ENCODE results near the gene PIR.

PIR gene

DNA sequence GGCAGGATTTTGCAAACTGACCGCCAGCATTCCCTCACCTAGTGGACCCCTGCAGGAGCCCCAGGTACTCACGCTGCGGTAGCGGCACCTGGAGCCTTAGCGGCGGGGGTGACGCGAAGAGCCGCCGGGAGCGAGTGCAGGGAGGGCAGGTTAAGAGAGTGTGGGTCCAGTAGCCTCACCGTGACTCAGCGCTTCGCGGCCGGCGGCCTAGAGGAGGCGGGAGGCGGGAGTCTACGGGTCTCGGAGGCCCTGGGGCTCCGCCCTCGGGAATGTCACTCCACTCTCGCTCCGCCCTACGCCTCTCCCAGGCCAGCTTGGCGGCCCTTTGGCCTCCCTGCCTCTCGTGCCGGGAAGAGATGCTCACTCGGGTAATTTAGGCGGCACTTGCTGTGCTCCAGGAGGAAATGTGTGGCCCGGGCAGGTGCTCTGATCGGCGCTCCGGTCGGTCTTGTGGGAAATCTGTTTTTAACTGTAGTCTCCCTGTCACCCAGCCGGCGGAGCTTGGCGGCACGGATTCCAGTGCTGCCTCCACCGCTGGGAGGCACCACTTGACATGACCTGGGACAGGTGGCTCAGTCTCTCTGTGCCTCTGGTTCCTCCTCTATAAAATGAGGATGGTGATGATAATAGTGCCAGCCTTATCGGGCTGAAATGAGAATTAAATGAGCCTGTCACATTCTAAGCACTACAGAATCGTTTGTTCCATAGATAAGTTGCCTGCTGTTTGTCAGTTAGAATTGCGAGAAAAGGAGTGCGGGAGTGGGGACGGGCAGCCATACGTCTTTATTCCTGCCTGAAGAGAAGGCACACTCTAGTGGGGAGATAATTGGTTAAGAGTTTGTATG, at the start of gene PIR:
TSS of gene PIR (minus strand) at position 216 of the 845 bp plus-strand sequence. CDS start 2,076 bp downstream, outside the sequence.
- DNase-seq (ENCODE audit: low read depth in 3 of 3, low spot score in 1 of 3) = peak in 2 of 3 donors; percentile 3 to 24

DNA sequence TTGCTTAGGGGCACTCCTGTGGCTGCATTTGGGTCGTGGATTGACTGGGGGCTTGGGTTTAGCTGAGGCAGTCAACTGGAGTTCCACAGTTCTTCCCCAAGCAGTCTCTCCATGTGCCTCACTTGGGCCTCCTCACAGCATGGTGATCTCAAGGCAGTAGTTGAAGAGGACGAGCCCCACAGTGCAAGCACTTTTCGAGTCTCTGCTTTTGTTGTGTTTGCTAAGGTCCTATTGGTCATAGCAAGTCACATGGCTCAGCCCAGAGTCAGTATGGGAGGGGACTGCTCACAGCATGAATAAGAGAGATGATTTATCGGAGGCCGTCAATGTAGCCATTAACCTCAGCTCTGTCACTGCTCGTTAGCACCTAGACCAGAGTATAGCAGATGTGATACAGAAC, 37.2 kb upstream of the PIR start:
- no peak for DNase-seq (ENCODE audit: low read depth in 3 of 3, low spot score in 1 of 3)

DNA sequence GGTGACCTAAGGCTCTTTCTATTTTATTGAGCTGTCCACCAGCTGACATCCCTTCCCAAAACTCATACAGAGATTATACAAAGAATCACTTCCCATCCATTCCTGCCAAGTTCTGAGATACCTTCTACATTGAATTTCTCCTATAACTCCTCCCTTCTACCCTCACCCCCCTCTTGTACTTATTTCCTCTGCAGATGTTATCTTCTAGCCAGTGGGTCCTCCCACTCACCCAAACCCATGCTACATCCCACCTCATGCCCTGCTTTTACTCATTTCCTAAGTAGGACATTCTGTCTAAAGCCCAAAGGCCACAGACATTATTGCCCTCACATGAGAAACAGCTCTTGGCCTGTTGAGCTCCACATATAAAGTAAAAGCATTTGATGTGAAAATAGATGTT, 36.0 kb upstream of the PIR start:
- DNase-seq (ENCODE audit: low read depth in 3 of 3, low spot score in 1 of 3) = no peak

DNA sequence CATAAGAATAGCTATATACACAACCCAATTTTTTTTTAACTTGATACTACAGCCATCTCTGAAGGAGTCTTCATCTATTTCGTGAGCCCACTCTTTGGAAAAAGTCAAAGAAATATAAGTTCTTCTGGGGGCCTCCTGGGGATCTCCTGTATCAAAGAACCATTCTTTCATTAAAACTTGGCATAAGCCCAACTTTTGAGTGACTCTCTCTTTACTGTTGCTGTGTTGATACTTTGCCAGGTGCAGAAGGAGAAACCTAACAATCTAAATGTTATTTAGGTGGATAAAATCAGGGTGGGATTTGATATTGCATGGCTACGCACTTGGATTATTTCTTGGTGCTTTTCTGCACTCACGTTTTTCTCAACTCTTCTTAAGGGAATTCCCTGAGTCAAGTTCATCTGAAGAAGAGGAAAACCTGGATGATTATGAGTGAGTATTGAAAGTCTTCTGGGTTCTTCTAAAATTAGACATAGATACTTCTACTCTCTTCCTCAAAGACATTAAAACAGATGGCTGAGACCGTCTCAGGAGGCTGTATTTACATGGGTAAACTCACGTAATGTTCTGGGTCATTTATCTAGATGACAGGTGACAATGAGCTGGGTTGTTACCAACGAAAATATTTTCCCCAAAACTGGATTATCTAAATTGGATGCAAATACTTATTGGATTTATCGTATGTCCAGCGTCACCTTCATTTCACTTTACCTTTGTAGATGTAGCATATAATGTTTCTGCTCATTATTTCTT, 32.7 kb upstream of the PIR start:
- DNase-seq (ENCODE audit: low read depth in 3 of 3, low spot score in 1 of 3) = no peak

DNA sequence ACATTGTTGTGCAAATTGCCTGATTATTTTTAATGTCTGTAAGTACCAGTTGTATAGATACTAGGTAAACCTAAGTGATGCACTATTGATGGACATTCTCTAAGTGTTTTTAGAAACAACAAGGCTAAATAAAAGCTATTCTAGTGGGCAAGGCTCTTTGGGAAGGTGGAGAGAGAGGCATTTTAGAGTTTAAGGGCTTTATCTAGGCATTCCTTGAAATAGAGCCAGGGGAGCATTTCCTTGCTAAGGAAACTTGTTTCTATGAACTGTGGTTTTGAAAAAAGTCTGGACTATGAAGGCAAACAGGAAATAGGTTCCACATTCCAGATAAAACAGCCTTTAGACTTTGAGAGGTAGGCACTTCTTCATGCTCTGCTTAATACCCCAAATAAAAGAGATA, 31.3 kb upstream of the PIR start:
- DNase-seq (ENCODE audit: low read depth in 3 of 3, low spot score in 1 of 3) = no peak

DNA sequence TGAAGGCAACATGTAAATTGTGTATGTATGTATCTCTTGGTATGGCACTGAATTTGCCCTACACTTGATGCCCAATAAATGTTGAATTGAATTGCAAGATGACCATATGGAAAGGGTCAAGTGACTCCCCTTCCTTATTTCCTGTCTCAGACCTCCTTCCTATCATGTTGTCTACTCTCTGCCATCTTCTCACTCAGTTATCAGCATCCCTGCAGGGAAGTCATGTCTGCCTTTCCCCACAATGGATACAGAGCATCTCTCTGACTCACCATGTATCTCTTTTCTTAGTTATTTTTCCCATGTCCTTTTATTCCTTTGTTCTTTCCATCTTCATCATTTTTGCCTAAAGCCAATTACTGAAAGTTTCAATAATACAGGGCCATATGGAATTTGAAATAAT, 30.0 kb upstream of the PIR start:
- DNase-seq (ENCODE audit: low read depth in 3 of 3, low spot score in 1 of 3) = no peak

DNA sequence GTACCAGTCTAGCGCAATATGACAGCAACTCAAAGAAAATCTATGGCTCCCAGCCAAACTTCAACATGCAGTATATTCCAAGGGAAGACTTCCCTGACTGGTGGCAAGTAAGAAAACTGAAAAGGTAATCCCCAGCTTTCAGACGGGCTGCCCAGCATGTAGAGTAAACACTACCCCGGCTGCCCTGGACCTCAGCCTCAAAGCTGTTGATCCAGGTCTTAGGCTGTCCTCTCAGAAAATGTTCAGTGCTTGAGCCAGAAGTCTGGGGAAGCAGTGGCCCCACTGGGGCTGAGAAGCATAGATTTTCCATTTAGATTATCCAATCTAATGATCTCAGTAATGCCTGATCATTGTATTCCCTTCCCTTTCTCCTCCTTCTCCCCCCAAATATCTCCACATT, 29.3 kb upstream of the PIR start:
- no peak for DNase-seq (ENCODE audit: low read depth in 3 of 3, low spot score in 1 of 3)

DNA sequence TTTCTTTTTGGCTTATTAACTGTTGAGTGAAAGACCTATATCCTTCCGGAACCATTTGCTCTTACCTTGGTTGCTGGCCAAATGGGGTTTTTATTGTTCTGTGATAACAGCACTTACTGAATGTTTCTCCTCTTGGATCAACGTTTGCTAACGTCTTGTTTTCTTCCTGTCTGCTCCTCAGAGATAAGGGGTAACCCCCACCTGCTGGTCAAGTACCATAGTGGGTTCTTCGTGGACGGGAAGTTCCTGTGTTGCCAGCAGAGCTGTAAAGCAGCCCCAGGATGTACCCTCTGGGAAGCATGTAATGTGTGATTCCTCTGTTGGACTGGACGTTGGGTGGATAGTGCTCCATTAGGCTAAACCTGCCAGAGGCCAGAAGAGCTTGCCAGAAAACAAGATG, 22.8 kb upstream of the PIR start:
- DNase-seq (ENCODE audit: low read depth in 3 of 3, low spot score in 1 of 3) = no peak

DNA sequence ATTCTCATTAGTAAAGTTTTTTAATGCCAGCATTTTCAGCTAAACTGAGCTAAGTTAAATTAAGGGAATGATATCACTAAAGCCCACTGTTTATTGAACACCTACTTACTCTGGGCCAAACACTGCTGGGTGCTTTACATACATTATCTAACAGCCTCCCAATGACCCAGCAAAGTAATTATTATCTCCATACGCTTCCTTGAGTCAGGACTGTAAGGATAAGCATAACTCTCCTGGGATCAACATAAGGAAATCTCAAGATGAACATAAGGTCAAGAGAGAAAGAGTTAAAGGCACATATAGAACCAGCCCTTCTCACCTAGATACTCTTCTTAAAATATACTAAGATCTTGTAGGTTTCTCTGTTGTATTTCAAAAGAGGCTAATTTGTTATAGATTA, 21.1 kb upstream of the PIR start:
- DNase-seq (ENCODE audit: low read depth in 3 of 3, low spot score in 1 of 3) = no peak

DNA sequence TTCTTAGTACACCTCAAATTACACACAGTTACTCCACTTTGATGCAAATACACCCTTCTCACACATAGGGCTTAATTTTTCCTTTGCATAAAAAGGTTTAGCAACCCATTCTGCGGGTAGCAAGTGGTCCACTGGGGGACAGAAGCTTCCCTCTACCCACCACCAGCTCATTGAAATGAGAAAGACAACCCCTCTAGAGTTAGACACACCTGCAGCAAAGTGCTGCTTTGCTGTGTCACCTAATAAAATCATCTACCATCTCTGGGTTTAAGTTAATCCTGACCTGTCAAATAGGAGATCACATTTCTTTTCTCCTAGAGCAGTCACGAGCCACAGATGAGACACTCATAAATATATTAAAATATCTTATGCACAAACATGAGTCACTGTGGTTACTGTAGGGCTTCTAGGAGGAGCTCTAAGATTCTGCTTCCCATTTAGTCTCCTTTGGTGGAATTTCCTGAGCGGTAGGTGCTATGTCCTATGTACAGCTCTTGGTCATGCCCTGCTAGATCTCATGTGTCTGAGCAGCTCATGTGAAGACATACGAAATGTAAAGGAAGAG, 19.4 kb upstream of the PIR start:
- DNase-seq (ENCODE audit: low read depth in 3 of 3, low spot score in 1 of 3) = no peak

DNA sequence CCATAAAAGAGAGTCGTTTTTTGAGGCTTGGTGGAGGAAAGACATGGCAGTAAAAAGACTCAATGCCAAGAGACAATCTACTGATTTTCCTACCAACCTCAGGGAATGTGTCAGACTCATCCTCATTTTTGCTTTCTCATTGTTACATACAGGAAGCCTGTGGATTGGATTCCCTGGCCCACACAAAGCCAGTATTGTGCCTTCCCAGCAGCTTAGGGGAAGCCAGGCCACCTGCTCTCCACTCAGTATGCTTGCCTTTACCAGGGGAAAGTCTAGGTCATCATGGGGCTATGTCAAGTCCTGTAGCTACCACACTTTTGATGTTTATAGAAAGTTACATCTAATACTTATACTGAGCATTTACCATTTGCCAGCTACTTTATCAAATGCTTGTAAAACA, 18.4 kb upstream of the PIR start:
- no peak for DNase-seq (ENCODE audit: low read depth in 3 of 3, low spot score in 1 of 3)

DNA sequence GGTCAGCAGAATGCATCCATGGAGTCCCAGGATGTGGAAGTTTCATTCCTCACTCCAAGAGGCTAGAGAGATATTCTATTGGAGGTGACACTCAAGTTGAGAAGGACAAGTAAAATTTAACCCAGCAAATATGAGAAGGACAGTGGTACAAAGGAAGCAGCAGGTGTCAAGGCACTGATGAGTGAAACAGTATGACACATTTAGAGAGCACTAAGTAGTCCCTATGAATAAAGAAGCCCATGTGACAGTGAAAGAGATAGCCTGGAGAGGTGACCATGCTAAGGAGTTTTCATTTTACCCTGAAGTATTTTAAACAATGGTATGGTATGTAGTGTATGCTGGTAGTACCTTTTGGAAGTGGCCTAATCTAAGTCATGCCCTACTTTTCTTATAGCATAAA, 16.7 kb upstream of the PIR start:
- no peak for DNase-seq (ENCODE audit: low read depth in 3 of 3, low spot score in 1 of 3)

DNA sequence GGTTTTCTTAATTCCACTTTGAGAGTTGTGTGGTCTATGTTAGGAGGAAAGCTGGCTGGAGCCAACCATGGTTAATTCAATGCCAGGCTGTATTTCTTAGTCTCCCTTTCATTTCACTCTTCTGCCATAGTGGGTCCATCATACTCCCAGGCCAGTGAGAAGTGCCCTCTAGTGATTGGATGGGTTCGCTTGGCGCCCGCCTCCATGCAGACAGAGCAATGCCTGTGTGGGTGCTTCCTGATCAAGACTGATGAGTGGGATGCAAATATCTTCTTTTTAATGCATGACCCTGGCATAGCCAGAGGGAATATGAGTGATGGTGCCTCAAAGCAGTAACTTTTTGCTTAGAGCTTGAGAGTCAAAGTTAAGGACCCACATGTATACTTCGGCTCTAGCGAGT, 13.9 kb upstream of the PIR start:
- DNase-seq (ENCODE audit: low read depth in 3 of 3, low spot score in 1 of 3) = no peak

DNA sequence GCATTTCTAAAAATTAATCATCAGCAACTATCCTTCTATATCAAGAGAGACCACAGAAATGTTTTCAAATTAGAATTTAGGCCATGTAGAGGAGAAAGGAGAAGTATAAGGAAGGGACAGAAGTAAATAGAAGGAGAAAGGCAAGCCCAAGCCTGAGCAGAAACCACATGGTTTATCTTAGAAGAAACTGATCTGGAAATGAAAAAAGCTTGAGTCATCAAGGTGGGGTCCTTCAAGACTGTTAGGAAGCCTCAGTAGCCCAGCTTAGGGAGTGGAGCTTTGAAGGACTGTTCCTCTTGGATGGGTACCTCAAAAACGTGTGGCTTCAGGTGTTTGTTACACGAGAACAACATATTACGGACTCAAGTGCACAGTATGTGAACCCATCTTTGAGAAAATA, 12.0 kb upstream of the PIR start:
- no peak for DNase-seq (ENCODE audit: low read depth in 3 of 3, low spot score in 1 of 3)

DNA sequence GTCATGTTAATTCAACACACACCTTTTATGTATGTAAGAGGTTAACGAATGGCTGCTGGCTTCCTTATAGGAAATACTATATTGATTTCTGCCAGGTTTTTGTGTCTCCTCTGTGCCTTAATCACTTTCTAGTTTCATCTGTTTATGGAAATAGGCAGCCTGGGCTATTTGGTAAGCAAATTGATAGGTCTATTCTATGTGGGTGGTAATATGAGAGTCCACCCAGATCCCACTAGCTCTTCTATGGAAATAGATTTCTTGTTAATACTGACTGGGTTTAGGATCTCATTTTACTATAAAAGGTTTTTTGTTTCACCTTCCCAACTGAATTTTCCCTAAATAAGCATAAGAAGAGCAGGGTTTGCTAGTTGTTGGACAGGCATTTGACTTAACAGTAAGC, 11.5 kb upstream of the PIR start:
- no peak for DNase-seq (ENCODE audit: low read depth in 3 of 3, low spot score in 1 of 3)

DNA sequence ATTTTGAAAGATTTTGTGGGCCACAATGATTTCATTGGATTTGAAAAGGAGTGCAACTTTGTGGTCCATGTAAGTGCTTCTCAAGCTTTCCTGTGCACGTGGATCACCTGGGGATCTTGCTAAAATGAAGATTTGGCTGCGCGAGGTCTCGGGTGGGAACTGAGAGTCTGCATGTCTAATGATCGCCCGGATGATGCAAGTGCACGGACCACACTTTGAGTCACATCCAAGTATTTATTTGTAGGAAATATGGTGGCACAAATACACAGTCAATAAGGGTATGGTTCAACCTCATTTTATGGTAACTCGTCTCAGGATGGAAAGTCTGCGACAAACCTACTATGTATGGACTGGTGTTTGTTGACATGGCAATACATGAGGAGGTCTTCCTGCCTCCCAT, 8.4 kb upstream of the PIR start:
- DNase-seq (ENCODE audit: low read depth in 3 of 3, low spot score in 1 of 3) = no peak

DNA sequence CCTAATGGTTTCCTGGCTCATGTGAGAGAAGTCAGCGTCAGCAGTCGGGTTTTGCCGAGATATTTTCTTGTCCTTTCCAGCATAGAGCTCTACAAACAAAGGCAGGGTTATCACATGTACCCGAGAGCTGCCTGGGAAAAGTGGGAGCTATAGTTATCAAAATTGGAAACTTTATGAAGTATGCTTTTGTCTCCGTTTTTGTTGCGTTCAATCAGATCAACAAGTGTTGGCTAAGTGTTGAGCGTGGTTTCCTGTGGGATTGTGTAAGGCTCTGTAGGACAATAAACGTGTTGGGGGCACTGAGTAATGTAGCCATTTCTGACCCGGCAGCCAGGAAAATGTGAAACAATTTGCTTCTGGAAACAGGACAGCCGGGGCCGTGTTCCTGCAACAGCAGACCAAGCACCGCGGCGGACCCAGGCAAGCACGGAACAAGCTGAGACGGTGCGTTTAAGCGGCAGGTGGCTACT, 7.4 kb upstream of the PIR start, which contains the start of gene BMX:
TSS of gene BMX (plus strand) at position 311 of the 470 bp plus-strand sequence. CDS start 7,547 bp downstream, outside the sequence.
- DNase-seq (ENCODE audit: low read depth in 3 of 3, low spot score in 1 of 3) = no peak

DNA sequence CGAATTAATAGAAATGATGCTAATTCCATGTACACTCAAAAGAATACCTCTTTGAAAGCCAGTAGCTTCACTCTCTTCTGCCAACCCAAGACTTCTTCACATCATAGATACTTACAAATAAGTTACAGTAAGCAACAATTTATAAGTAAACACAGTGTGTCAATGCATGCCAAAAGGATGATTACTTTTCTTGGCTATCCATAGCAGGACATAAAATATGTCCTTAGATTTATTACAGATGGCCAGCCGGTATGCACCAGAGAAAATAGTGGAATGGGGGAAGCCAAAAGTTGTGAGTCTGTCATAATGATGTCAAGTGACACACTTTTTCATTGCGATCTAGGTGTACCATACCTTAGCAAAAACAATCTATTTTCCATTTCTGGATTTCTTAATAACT, 6.8 kb upstream of the PIR start:
- DNase-seq (ENCODE audit: low read depth in 3 of 3, low spot score in 1 of 3) = no peak

DNA sequence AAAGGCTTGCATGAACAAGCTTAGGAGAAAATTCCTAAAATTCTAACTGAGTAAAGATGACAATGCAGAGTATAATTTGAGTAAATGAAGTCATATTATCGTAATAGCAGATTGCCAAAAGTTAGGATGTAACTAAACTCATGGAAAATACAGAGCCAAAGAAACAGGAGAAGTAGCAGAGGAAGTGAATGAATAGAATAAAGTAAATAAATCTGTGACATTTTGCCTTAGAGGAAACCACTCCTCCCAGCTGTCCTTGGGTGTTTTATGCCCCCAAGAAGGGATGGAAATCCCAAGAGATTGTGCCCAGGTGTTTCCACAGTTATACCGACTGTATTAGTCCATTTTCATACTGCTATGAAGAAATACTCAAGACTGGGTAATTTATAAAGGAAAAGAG, 5.6 kb upstream of the PIR start:
- no peak for DNase-seq (ENCODE audit: low read depth in 3 of 3, low spot score in 1 of 3)

DNA sequence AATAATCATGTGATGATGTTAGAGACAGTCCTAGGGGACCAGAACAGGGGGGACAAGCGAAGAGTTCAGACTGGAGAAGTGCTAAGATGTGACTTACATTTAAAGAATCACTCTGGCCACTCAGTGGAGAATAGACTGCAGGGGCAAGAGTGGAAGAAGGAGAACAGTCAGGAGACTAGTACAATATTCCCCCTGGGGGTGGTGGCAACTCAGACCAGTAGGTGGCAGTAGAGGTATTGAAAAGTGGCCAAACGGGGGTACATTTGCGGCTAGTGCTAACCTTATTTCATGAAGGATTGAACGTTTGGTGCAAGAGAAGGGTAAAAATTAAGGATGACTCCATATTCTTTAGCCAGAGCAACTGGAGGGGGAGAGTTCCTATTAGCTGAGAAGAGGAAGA, 4.7 kb upstream of the PIR start:
- DNase-seq (ENCODE audit: low read depth in 3 of 3, low spot score in 1 of 3) = peak; percentile 2 to 15 (median 12)

DNA sequence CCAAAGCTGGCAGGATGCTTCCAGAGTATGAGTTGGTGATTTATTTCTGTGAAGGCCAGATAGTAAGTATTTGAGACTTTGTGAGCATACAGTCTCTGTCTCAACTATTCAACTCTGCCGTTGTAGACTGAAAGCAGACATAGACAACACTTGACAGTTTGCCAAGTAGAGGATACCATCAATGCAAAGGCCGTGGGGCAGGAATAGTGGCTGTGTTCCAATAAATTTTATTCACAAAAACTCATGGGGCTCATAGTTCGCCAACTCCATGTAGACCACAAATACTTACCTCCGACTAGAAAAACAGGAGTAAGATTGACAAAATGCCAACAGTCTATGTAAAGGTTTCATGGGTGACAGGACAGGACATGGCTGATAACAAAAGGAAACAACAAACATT, 3.7 kb upstream of the PIR start:
- DNase-seq (ENCODE audit: low read depth in 3 of 3, low spot score in 1 of 3) = no peak

DNA sequence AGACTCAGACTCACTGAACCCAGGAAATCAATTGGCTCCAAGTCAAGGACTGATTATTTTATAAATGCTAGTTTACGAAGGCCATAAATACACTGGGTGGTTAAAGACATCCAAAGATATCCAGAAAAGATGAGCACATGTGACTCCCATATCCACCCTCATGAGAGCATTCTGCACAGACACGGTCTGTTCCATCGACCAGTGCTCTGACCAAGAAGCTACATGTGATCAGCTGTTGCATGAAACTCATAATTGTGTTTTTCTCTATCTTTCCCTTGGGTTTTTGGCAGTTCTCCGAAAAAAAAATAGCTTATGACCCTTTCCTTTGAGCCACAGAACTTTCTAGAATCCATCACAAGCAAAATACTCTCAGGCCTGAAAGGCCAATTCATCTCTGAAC, 2.7 kb upstream of the PIR start:
- DNase-seq (ENCODE audit: low read depth in 3 of 3, low spot score in 1 of 3) = no peak

Measured in stimulated activated CD4-positive, alpha-beta T cell treated with anti-CD3 and anti-CD28 coated beads, TNF-alpha, amount 100 ng/mL, for 1 hour (primary cell).